ENCODE data around the gene ADAMTS14.

ADAMTS14 gene

DNA sequence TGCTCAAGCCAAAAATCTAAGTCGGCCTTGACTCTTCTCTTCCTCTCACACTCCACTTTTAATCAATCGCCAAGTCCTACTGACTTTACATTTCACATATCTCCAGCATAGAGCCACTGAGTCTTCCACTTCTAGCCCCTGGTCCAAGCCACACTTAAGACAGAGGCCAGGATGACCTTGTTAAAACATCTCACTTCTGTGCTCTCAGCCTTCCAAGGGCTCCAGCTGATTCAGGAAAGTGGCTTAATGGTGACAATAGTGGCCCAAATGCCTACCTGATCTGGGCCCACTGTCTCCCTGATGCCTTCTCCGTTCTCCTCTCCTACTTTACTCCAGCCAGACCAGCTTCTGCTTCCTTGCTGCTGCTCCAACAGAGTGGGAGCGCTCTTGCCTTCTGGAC is 108.5 kb downstream of the ADAMTS14 start:
- TF ChIP-seq MYC (IDR thresholded peaks at IDR 0.05; ENCODE audit: low read depth, low read length) (no peak), POLR2A (IDR thresholded peaks at IDR 0.05; ENCODE audit: extremely low read depth, insufficient read length) (no peak)
- TF ChIP-seq, protein P1, sequence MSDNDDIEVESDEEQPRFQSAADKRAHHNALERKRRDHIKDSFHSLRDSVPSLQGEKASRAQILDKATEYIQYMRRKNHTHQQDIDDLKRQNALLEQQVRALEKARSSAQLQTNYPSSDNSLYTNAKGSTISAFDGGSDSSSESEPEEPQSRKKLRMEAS (IDR thresholded peaks at IDR 0.05; ENCODE audit: low read depth, low read length) = no peak
- TF ChIP-seq, protein P2, sequence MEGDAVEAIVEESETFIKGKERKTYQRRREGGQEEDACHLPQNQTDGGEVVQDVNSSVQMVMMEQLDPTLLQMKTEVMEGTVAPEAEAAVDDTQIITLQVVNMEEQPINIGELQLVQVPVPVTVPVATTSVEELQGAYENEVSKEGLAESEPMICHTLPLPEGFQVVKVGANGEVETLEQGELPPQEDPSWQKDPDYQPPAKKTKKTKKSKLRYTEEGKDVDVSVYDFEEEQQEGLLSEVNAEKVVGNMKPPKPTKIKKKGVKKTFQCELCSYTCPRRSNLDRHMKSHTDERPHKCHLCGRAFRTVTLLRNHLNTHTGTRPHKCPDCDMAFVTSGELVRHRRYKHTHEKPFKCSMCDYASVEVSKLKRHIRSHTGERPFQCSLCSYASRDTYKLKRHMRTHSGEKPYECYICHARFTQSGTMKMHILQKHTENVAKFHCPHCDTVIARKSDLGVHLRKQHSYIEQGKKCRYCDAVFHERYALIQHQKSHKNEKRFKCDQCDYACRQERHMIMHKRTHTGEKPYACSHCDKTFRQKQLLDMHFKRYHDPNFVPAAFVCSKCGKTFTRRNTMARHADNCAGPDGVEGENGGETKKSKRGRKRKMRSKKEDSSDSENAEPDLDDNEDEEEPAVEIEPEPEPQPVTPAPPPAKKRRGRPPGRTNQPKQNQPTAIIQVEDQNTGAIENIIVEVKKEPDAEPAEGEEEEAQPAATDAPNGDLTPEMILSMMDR (IDR thresholded peaks at IDR 0.05; ENCODE audit: low read depth, low read length) = no peak
- H3K4me3 ChIP-seq (ENCODE audit: low read depth, low read length) = no peak overlapping the region
- no peak for DNase-seq (ENCODE audit: low read depth)

DNA sequence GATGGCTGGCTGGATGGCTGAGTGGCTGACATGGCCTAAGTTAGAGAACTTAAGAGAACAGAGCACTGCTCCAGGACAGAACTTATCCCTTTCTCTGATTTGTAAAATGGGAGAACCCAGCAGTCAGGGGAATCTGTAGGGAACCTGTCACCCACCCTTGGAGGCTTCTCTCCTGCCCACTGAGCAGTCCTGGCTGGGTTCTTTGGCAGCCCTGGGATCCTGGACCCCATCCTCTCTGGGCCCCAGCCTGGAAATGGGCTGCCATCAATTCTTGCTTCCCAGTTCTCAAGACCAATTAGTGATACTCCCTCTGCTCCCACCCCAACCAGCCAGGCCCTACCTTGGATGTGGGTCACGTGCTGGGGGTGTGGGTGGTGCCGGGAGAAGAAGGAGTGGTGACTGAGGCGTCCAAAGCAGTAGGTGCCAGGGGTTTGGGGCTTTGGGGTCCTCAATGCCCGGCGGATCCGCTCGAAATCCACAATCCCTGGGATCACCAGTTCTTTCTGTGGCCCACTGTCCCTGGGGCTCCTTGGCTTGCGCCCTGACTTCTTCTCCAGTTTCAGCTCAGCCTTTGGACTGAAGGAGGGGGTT is 109.2 kb downstream of the ADAMTS14 start:
- H3K4me3 ChIP-seq (ENCODE audit: low read depth, low read length) = no peak overlapping the region
- DNase-seq (ENCODE audit: low read depth) = no peak
- TF ChIP-seq, protein P2 (IDR thresholded peaks at IDR 0.05; ENCODE audit: low read depth, low read length) = no peak
- TF ChIP-seq, protein P1 (IDR thresholded peaks at IDR 0.05; ENCODE audit: low read depth, low read length) = no peak
- TF ChIP-seq POLR2A (IDR thresholded peaks at IDR 0.05; ENCODE audit: extremely low read depth, insufficient read length) (no peak), MYC (IDR thresholded peaks at IDR 0.05; ENCODE audit: low read depth, low read length) (no peak)

DNA sequence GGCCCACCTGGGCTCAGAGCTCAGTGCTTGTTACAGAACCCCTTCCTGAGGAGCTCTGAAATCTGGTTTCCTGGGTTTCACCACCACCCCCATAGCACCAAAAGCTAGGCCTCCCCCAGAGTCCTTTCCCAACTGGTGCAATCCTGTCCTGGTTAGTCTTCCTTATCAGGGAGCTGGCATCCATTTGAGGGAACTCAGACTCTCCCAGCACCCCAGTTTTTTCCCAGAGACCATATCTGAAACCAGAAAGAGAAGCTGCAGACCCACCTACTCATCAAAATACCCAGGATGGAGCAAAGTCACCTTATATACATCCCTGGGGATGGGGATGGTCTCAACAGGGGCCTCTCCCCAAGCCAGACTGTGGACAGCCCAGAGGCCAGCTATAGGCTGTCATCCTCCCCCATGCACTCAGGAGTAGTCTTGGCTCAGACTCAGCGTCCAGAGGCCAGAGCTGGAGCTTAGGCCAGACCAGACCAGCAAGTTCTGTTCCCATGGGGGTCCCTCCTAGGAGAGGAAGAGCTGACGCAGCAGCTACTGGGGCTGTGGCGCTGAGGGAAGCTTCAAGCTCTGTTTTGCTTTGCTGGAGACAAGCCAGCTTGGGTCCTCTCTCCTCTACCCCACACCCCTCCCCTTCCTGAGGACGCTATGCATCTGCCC is 109.9 kb downstream of the ADAMTS14 start:
- TF ChIP-seq, protein P1 (IDR thresholded peaks at IDR 0.05; ENCODE audit: low read depth, low read length) = no peak
- no peak for TF ChIP-seq POLR2A (IDR thresholded peaks at IDR 0.05; ENCODE audit: extremely low read depth, insufficient read length)
- no peak for DNase-seq (ENCODE audit: low read depth)
- no peak overlapping the region for H3K4me3 ChIP-seq (ENCODE audit: low read depth, low read length)

DNA sequence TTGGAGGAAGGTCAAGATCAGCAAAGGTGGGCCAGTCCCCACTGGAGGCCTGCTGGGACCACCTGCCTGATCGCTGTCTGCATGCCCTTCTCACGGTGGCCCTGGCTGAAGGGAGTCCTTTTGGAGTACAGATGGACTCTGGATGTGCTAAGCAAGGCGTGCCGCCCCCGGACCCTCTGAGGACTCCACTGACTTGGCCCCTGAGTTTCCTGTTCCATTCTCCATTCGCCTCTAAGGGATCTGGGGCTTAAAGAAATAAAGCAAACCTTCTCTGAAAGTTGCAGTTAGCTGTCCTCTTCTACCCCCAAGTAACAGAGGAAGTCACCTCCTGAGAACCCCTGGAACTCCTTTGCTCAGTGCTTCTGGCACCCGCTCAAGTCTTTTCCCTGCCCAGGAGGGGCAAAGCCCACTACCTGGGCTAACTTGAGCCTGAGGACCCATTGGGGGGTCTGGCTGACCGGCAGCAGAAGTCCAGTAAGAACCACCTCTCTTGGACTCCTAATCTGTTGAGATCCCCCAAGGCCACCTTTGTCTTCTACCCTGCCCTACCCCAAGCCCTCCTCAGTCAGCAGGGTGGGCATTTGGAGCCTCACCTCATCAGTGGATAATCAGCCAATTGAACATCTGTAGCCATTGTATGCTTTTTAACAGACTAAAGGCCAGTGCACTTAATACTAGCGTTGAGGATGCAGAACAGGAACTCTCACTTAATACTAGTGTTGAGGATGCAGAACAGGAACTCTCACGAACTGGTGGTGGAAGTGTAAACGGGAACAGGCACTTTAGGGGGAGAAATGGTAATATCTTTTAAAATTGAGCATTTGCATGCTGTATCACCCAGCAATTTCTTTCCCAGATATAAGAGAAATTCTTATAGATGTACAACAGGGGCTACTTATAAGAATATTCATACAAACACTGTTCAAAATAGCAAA is 110.7 kb downstream of the ADAMTS14 start:
- DNase-seq (ENCODE audit: low read depth) = no peak
- TF ChIP-seq, protein P2 (IDR thresholded peaks at IDR 0.05; ENCODE audit: low read depth, low read length) = no peak
- TF ChIP-seq POLR2A (IDR thresholded peaks at IDR 0.05; ENCODE audit: extremely low read depth, insufficient read length) = no peak
- TF ChIP-seq, protein P1 (IDR thresholded peaks at IDR 0.05; ENCODE audit: low read depth, low read length) = no peak
- no peak for TF ChIP-seq MYC (IDR thresholded peaks at IDR 0.05; ENCODE audit: low read depth, low read length)
- no peak overlapping the region for H3K4me3 ChIP-seq (ENCODE audit: low read depth, low read length)

DNA sequence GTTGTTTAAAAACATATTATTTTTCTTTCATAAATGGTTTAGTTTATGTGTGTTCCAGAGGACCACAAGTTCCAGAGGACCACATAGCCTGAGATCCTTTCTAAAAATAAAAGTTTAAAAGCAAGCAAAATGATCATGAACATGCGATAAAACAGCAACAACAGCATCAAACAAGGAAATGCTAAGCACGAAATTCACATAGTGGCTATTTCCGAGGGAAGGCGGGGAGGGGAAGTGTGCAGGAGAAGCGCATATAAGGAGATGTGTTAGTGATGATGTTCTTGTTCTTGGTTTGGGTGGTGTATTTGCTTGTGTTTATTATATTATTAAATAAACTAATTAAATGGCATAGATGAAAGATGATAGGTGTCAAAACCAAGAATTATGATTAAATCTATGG is 111.7 kb downstream of the ADAMTS14 start:
- DNase-seq (ENCODE audit: low read depth) = no peak
- TF ChIP-seq MYC (IDR thresholded peaks at IDR 0.05; ENCODE audit: low read depth, low read length) (no peak), POLR2A (IDR thresholded peaks at IDR 0.05; ENCODE audit: extremely low read depth, insufficient read length) (no peak)
- TF ChIP-seq, protein P1 (IDR thresholded peaks at IDR 0.05; ENCODE audit: low read depth, low read length) = no peak
- TF ChIP-seq, protein P2 (IDR thresholded peaks at IDR 0.05; ENCODE audit: low read depth, low read length) = no peak
- H3K4me3 ChIP-seq (ENCODE audit: low read depth, low read length) = no peak overlapping the region

Measured in NB4 (cell line).